H1 (cell line): ENCODE data around the gene HAUS2. TPM values are rescaled to one million over a fixed set of nuclear protein-coding genes. Genes with fewer than 3 reads are reported as not detected.

Source experiments
- E2F6 ChIP-seq: IDR thresholded peaks from 2 replicates; pipeline ENCODE4 v1.6.1; 2012; ENCODE audit warnings: inconsistent platforms
- polyA plus RNA-seq, 7 experiments: library from polyadenylated mRNA; depleted of rRNA in 3 of 7; stranded (reverse) in 5 of 7; unstranded in 2 of 7; fragments of >200 nt in 5 of 7; fragments of 200-250 nt in 2 of 7; gene quantifications; 1 replicate in 5 of 7; 2 replicates in 1 of 7; 4 replicates in 1 of 7; pipeline versions ENCODE4 v1.2.1 to v1.2.3, GENCODE V29; 2011 to 2013; ENCODE audit warnings: missing spikeins in 2 of 7, mixed read lengths in 2 of 7
- total RNA-seq: library from RNA; stranded (reverse); fragmentation: NEBNext Ultra II Directional; extraction: Animal tissue kit (Norgen Biotek cat#: 25700); gene quantifications from 2 replicates; pipeline ENCODE4 v1.2.1, GENCODE V29; 2021

HAUS2 gene
- total and polyA plus RNA-seq, 2 of the 8 experiments (the other 6 are each of a cell fraction or from before 2014, with no cell fraction given): 12.1 to 33.5 TPM

GRCh38 chr15:42523331-42523730 lies 25.3 kb upstream of the HAUS2 start (continued):
- TF ChIP-seq E2F6: no peak
